K562 (cell line): ENCODE results near the gene AGFG2. TPM values are rescaled to one million over a fixed set of nuclear protein-coding genes. Genes with fewer than 3 reads are reported as not detected.

Experiments used
- BCL6 ChIP-seq: fragments of 250-450 bp; sonication (Bioruptor Pico); IDR thresholded peaks from 2 replicates; pipeline ENCODE4 v1.4.0; 2020
- FOXJ2 ChIP-seq: fragments of 200-800 bp; sonication (Bioruptor generic); IDR thresholded peaks from 2 replicates; pipeline ENCODE4 v1.6.1; 2016; ENCODE audit warnings: missing genetic modification characterization, missing compliant biosample characterization
- FOXM1 ChIP-seq, 2 experiments: fragments of 450-650 bp in 1 of 2; sonication (generic) in 1 of 2; formaldehyde crosslinking in 1 of 2; IDR thresholded peaks; 2 replicates each; pipeline versions ENCODE4 v1.6.1 to v1.9.0; 2017 to 2022; ENCODE audit warnings: low read depth in 2 of 2, mild to moderate bottlenecking in 2 of 2, missing genetic modification reagents in 1 of 2, moderate library complexity in 1 of 2
- HSF4 ChIP-seq: fragments of 250-450 bp; sonication (Bioruptor Pico); IDR thresholded peaks from 2 replicates; pipeline ENCODE4 v2.1.2; 2022; ENCODE audit warnings: mild to moderate bottlenecking, moderate library complexity, borderline replicate concordance
- JUNB ChIP-seq: fragments of 450-650 bp; formaldehyde crosslinking; conservative IDR thresholded peaks from 2 replicates; pipeline ENCODE4 v1.4.0; 2020; ENCODE audit warnings: mild to moderate bottlenecking
- ZNF445 ChIP-seq: fragments of 250-450 bp; sonication (Bioruptor Pico); IDR thresholded peaks from 2 replicates; pipeline ENCODE4 v1.4.0; 2020; ENCODE audit warnings: low read depth, mild to moderate bottlenecking, moderate library complexity
- polyA plus RNA-seq, 8 experiments: library from polyadenylated mRNA; depleted of rRNA in 4 of 8; stranded (reverse) in 5 of 8; unstranded in 3 of 8; fragments of >200 nt; fragmentation: Nextera tagmentation in 2 of 8; fragmentation: Illumina TruSeq in 1 of 8; extraction: Ambion mirVana in 2 of 8; extraction: Trizol in 1 of 8; gene quantifications; 2 replicates each; pipeline versions ENCODE4 v1.2.1 to v1.2.3, GENCODE V29; 2011 to 2014; ENCODE audit warnings: inconsistent platforms in 1 of 8, missing spikeins in 1 of 8
- total RNA-seq, 7 experiments: library from RNA; depleted of rRNA in 6 of 7; stranded (reverse); fragments of >200 nt in 6 of 7; fragmentation: Illumina TruSeq in 2 of 7; extraction: Trizol in 2 of 7; gene quantifications; 2 replicates each; pipeline versions ENCODE4 v1.2.1 to v1.2.3, GENCODE V29; 2011 to 2021; ENCODE audit warnings: low replicate concordance in 1 of 7
- TF ChIP-seq, protein P1 (sequence below): fragments of 150-350 bp; IDR thresholded peaks from 2 replicates; pipeline ENCODE4 v1.6.1; 2014; ENCODE audit warnings: low read depth, mild to moderate bottlenecking, low read length, borderline replicate concordance

The AGFG2 gene
- total and polyA plus RNA-seq, 9 of the 15 experiments (the other 6 are each of a cell fraction or from before 2014, with no cell fraction given) = 0.31 to 23.1 (median 6.5) TPM

DNA sequence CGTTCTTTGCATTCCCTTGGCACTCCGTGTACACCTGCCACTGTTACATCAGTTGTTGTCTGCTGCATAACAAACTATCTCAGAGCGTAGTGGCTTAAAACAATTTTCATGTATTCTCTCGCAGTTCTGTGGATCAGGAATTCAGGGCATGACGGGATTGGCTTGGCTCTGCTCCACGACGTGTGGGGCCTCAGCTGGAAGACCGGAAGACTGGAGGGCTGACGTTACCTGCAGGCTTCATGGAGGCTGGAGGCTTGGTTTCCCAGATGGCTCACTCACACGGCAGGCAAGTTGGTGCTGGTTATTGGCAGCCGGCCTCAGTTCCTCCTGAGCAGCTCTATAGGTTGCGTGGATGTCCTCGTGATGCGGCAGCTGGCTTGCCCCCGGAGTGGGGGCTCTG, 29.8 kb upstream of the AGFG2 start (continued):
- TF ChIP-seq JUNB (CRISPR knock-in tag) (no peak), FOXJ2 (tag) (no peak), FOXM1 (IDR thresholded peaks at IDR 0.05; ENCODE audit: low read depth) (no peak), FOXM1 (CRISPR knock-in tag; IDR thresholded peaks at IDR 0.05; ENCODE audit: low read depth) (no peak), HSF4 (CRISPR knock-in tag) (no peak), ZNF445 (no peak), BCL6 (CRISPR knock-in tag) (no peak)
- TF ChIP-seq, protein P1, sequence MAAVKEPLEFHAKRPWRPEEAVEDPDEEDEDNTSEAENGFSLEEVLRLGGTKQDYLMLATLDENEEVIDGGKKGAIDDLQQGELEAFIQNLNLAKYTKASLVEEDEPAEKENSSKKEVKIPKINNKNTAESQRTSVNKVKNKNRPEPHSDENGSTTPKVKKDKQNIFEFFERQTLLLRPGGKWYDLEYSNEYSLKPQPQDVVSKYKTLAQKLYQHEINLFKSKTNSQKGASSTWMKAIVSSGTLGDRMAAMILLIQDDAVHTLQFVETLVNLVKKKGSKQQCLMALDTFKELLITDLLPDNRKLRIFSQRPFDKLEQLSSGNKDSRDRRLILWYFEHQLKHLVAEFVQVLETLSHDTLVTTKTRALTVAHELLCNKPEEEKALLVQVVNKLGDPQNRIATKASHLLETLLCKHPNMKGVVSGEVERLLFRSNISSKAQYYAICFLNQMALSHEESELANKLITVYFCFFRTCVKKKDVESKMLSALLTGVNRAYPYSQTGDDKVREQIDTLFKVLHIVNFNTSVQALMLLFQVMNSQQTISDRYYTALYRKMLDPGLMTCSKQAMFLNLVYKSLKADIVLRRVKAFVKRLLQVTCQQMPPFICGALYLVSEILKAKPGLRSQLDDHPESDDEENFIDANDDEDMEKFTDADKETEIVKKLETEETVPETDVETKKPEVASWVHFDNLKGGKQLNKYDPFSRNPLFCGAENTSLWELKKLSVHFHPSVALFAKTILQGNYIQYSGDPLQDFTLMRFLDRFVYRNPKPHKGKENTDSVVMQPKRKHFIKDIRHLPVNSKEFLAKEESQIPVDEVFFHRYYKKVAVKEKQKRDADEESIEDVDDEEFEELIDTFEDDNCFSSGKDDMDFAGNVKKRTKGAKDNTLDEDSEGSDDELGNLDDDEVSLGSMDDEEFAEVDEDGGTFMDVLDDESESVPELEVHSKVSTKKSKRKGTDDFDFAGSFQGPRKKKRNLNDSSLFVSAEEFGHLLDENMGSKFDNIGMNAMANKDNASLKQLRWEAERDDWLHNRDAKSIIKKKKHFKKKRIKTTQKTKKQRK = no peak
